Ectodermal cell (in vitro differentiated cells): ENCODE measurements around the gene WSCD2.

Source experiments
- H3K27ac ChIP-seq: 2 replicates; pipeline ENCODE4 v1.7.0; 2013; ENCODE audit warnings: mild to moderate bottlenecking, low read depth, low read length; ENCODE audit not compliant: insufficient read depth, poor library complexity, severe bottlenecking
- H3K27me3 ChIP-seq: 2 replicates; pipeline ENCODE4 v1.7.0; 2013; ENCODE audit warnings: mild to moderate bottlenecking, low read length; ENCODE audit not compliant: insufficient read depth, control insufficient read depth, poor library complexity, severe bottlenecking
- H3K36me3 ChIP-seq: one replicate; pipeline ENCODE4 v1.7.0; 2013; ENCODE audit warnings: low read length; ENCODE audit not compliant: control insufficient read depth, insufficient read depth
- H3K4me1 ChIP-seq: one replicate; pipeline ENCODE4 v1.7.0; 2013; ENCODE audit warnings: low read length; ENCODE audit not compliant: control insufficient read depth, insufficient read depth
- H3K4me3 ChIP-seq: 2 replicates; pipeline ENCODE4 v1.7.0; 2013; ENCODE audit warnings: low read depth, low read length, control low read depth; ENCODE audit not compliant: insufficient read depth
- H3K9me3 ChIP-seq: 2 replicates; pipeline ENCODE4 v1.7.0; 2013; ENCODE audit warnings: mild to moderate bottlenecking, low read length, moderate library complexity; ENCODE audit not compliant: control insufficient read depth
- WGBS, 2 experiments: methylation state at CpG; one replicate each; pipeline ENCODE4 v1.1.7; 2013; ENCODE audit warnings: missing lambda C conversion rate in 2 of 2; 5-methylcytosine and 5-hydroxymethylcytosine counted together

WSCD2 gene

GRCh38 chr12:108226866-108227265 is 97.8 kb downstream of the WSCD2 start:
- H3K36me3 ChIP-seq, result no peaks in the 10 kb centered on the region
- no peaks in the 10 kb centered on the region for H3K27me3 ChIP-seq
- no peaks in the 10 kb centered on the region for H3K4me1 ChIP-seq
- no peaks in the 10 kb centered on the region for H3K9me3 ChIP-seq
- 91 to 95% methylated on average over 8 of the region's 8 CpGs for WGBS, 2 experiments
- H3K27ac ChIP-seq, result no peak overlapping the region
- H3K4me3 ChIP-seq, result no peak overlapping the region

DNA sequence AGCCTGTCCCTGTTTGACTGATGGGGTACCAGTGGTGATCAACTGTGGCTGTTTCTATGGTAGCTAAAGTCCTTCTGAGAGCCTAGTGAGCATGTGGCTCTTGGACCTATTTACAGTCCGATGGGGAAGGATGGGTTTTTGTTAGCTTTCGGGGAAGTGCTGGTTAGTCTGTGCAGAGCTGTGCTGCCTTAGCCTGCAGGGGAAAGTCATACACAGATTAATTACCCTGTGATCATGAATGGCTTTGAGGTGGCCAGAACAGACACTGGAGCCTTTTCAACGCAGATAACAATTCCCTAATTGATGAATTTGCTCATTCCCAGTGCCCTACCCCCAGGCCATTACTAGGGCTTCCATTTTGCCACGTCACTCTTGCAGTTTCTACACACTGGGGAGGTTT is 99.7 kb downstream of the WSCD2 start:
- Histone ChIP-seq H3K4me3 (no peak overlapping the region), H3K36me3 (no peaks in the 10 kb centered on the region), H3K4me1 (no peaks in the 10 kb centered on the region), H3K27ac (no peak overlapping the region), H3K9me3 (no peaks in the 10 kb centered on the region), H3K27me3 (no peaks in the 10 kb centered on the region)
- WGBS, 2 experiments, result 84 to 86% methylated on average over 4 of the region's 4 CpGs

DNA sequence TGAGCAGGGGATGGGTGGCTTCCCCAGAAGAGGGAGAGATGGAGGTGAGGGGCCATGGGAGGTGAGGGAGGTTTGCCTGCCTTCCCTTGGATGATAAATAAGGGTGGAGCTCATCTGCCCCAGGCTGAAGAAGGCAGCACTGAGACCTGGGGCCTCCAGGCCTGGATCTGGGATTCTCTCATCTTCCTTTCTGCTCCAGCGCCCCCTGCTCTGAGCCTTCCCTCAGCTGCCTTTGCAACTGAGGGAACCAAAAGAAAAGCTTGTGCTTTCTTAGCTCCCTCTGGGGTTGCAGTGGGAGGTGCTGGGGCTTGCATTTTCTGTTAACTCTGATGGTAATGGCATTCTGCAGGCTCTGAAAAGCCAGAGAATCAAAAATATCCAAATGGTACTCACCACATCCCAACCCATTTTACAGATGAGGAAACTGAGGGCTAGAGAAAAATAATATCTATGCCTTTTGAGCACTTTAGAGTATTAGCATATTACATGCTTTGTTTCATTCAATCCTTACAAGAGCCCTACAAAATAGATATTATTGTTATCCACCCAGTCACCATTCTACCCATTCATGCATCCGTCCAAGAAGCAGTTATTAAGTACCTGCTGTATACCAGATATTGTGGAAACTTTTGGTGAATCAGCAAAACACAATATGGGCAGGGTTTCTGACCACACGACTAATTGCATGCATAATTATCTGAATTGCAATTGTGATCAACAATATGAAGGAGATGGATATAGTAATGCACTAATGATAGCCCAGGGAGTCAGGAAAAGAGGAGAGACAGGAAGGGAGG is 102.2 kb downstream of the WSCD2 start:
- no peak overlapping the region for H3K4me3 ChIP-seq
- H3K4me1 ChIP-seq, result peaks cover 10% of the 10 kb centered on the region
- WGBS, 2 experiments, result 47 to 49% methylated on average over 3 of the region's 3 CpGs
- no peaks in the 10 kb centered on the region for H3K36me3 ChIP-seq
- no peak overlapping the region for H3K27ac ChIP-seq
- H3K9me3 ChIP-seq, result no peaks in the 10 kb centered on the region
- no peaks in the 10 kb centered on the region for H3K27me3 ChIP-seq

GRCh38 chr12:108231909-108232434 is 102.9 kb downstream of the WSCD2 start:
- H3K36me3 ChIP-seq, result no peaks in the 10 kb centered on the region
- peaks cover 10% of the 10 kb centered on the region for H3K4me1 ChIP-seq
- no peaks in the 10 kb centered on the region for H3K27me3 ChIP-seq
- 90 to 95% methylated on average over 6 of the region's 6 CpGs for WGBS, 2 experiments
- no peak overlapping the region for H3K4me3 ChIP-seq
- H3K9me3 ChIP-seq, result no peaks in the 10 kb centered on the region
- no peak overlapping the region for H3K27ac ChIP-seq

DNA sequence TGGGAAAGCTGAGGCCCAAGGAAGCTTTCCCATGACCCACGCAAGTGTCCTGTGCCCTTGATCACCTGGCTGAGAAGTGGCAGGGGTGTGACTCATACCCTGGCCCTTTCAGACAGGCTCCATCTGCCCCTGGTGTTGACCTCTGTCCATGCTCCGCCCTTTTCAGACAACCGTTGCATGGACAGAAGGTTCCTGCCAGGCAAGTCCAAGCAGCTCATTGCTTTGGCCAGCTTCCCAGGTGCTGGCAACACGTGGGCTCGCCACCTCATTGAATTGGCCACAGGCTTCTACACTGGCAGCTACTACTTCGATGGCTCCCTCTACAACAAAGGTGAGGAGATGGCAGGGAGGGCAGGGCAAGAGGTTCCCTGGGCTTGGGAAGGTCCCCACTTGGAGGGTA is 103.5 kb downstream of the WSCD2 start:
- Histone ChIP-seq H3K4me1 (peaks cover 10% of the 10 kb centered on the region), H3K4me3 (no peak overlapping the region), H3K36me3 (no peaks in the 10 kb centered on the region), H3K27ac (no peak overlapping the region), H3K27me3 (no peaks in the 10 kb centered on the region), H3K9me3 (no peaks in the 10 kb centered on the region)
- WGBS, 2 experiments, result 95 to 96% methylated on average over 6 of the region's 6 CpGs

- Histone ChIP-seq H3K27me3 (no peaks in the 10 kb centered on the region), H3K4me3 (no peak overlapping the region), H3K36me3 (no peaks in the 10 kb centered on the region), H3K27ac (no peak overlapping the region), H3K4me1 (peaks cover 10% of the 10 kb centered on the region), H3K9me3 (no peaks in the 10 kb centered on the region)
- 97% methylated on average over 6 of the region's 6 CpGs for WGBS, 2 experiments
These were observed 105.1 kb downstream of the WSCD2 start for GRCh38 chr12:108234158-108234557.

DNA sequence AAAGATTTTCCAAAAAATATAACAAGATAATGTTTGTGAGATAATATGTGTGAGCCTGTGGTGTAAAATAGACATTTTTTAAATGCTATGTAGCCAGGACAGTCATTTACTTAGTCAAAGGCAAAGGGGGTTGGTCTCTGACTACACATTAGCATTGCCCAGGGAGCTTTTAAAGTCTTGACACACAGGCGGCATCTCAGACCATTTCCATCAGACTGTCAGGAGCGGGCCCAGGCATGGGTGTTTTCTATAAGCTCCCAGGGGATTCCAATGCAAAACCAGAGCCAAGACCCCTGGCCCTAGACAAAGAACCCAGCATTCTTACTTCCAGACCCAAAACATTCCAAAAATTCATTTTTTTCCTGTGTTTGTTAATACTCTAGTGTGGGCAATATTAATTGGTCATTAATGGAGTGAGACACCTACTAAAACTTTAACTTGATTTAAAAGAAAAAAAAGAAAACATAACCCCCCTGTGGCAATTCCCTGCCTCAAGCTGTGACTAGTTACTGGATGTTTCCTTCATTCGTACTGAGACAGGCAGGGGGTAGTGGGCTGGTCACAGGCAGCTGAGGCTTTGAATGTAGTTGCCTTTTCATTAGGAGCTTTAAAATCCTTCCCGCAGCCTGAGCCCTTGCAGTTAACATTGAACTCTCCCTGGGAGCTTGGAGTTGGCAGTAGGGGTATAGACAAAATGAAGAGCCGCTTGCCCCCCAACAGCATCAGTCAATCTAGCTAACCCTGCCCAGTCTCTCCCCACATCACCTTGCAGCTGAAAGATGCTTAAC is 106.3 kb downstream of the WSCD2 start:
- H3K27ac ChIP-seq, result no peak overlapping the region
- peaks cover 10% of the 10 kb centered on the region for H3K4me1 ChIP-seq
- no peaks in the 10 kb centered on the region for H3K36me3 ChIP-seq
- WGBS, 2 experiments, result 3 to 6% methylated on average over 5 of the region's 5 CpGs
- H3K27me3 ChIP-seq, result no peaks in the 10 kb centered on the region
- no peak overlapping the region for H3K4me3 ChIP-seq
- H3K9me3 ChIP-seq, result no peaks in the 10 kb centered on the region

DNA sequence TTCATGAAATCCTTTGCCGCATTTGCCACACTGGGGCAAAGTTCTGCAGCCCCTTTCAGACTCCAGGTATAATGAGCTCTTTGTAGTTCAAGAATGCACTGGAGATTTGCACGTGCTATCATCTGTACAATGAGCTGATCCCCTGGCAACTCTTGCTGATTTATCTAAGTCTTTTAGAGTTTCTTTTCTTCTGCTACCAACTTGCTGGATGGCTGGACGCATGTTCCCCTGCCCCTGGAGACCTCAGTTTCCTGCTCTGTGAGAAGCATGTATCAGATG is 106.8 kb downstream of the WSCD2 start:
- Histone ChIP-seq H3K4me3 (no peak overlapping the region), H3K36me3 (no peaks in the 10 kb centered on the region), H3K27me3 (no peaks in the 10 kb centered on the region), H3K27ac (no peak overlapping the region), H3K4me1 (peaks cover 10% of the 10 kb centered on the region), H3K9me3 (no peaks in the 10 kb centered on the region)
- WGBS, 2 experiments, result 26 to 35% methylated on average over 3 of the region's 3 CpGs

DNA sequence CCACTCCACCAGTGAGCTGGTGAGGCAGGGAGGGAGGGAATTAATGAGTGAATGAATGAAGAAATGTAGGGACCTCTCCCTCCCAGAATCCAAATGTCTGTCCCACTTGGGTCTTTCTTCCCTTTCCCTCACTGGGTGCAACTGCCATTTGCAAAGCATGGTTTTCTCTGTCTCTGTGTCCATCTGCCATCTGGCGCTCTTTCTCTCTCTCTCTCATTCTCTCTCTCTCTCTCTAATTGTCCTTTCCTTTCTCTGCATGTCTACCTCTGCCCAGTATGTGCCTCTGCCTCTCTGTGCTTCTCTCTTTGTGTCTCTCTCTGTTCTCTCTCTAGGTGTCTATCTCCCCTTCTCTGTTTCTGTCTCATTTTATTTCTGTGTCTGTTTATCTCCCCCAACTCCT is 107.3 kb downstream of the WSCD2 start:
- Histone ChIP-seq H3K4me1 (peaks cover 10% of the 10 kb centered on the region), H3K36me3 (no peaks in the 10 kb centered on the region), H3K27ac (no peak overlapping the region), H3K9me3 (no peaks in the 10 kb centered on the region), H3K27me3 (no peaks in the 10 kb centered on the region), H3K4me3 (no peak overlapping the region)
- WGBS, 2 experiments, result 86 to 89% methylated on average over 1 of the region's 1 CpG

DNA sequence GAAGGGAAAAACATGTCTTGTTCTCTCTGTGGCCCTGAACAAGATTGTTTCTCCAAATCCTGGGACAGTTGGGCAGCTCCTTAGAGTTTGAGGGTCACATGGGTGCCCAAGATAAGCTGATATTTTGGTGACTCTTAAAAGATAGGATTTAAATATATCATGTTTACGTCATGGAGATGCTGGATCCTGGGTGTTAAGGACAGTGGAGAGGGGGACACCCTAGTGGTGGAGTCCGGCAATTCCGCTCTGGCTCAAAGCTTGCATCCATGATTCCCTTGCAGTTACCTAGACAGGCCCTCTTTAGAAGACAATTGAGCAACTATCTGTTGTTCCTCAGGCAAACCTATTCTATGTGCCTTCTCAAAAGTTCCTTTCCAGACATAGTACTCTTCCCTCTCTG is 108.2 kb downstream of the WSCD2 start:
- no peaks in the 10 kb centered on the region for H3K9me3 ChIP-seq
- no peak overlapping the region for H3K4me3 ChIP-seq
- no peak overlapping the region for H3K27ac ChIP-seq
- no peaks in the 10 kb centered on the region for H3K36me3 ChIP-seq
- H3K27me3 ChIP-seq, result no peaks in the 10 kb centered on the region
- WGBS, 2 experiments, result 88 to 93% methylated on average over 3 of the region's 3 CpGs
- H3K4me1 ChIP-seq, result peaks cover 10% of the 10 kb centered on the region
